Testis (tissue), 2 donors: Measurements from ENCODE around the gene HDHD3.

Experiments
- CTCF ChIP-seq, 3 experiments: fragments of 450-650 bp in 2 of 3; fragments of 200-600 bp in 1 of 3; sonication (generic) in 1 of 3; IDR thresholded peaks; one replicate each; pipeline ENCODE4 v1.5.1; 2016 to 2019; ENCODE audit warnings: antibody characterized with exemption in 3 of 3, mild to moderate bottlenecking in 2 of 3, moderate library complexity in 1 of 3
- POLR2A ChIP-seq: fragments of 450-650 bp; IDR thresholded peaks from one replicate; pipeline ENCODE4 v1.6.1; 2017; ENCODE audit warnings: antibody characterized with exemption, mild to moderate bottlenecking, moderate library complexity

- TF ChIP-seq CTCF (IDR thresholded peaks at IDR 0.05) (no peak), POLR2A (no peak)
Measured at GRCh38 chr9:113360242-113360842, 16.4 kb downstream of the HDHD3 start.
